Skeletal muscle tissue (tissue), 4 donors: Measurements from ENCODE around the gene KRT84. TPM values are rescaled to one million over a fixed set of nuclear protein-coding genes. Genes with fewer than 3 reads are reported as not detected.

Source experiments
- H3K27ac ChIP-seq: one replicate; pipeline ENCODE4 v1.7.0; 2013; ENCODE audit warnings: mild to moderate bottlenecking, low read depth, low read length, inconsistent platforms
- H3K27me3 ChIP-seq, 3 donors: one replicate each; pipeline ENCODE4 v1.7.0; 2013; ENCODE audit warnings: low read length in 3 of 3; ENCODE audit not compliant: control insufficient read depth in 3 of 3, insufficient read depth in 3 of 3
- H3K36me3 ChIP-seq, 3 donors: one replicate each; pipeline ENCODE4 v1.7.0; 2013; ENCODE audit warnings: low read length in 3 of 3; ENCODE audit not compliant: control insufficient read depth in 3 of 3, insufficient read depth in 3 of 3
- H3K4me1 ChIP-seq, 3 donors: one replicate each; pipeline ENCODE4 v1.7.0; 2013; ENCODE audit warnings: low read length in 3 of 3, mild to moderate bottlenecking in 3 of 3; ENCODE audit not compliant: control insufficient read depth in 3 of 3, insufficient read depth in 3 of 3
- H3K4me3 ChIP-seq, 3 donors: one replicate each; pipeline ENCODE4 v1.7.0; 2013; ENCODE audit warnings: low read length in 3 of 3
- H3K9ac ChIP-seq, 3 donors: one replicate each; pipeline ENCODE4 v1.7.0; 2013; ENCODE audit warnings: low read length in 3 of 3, mild to moderate bottlenecking in 3 of 3, moderate library complexity in 2 of 3, low read depth in 1 of 3
- H3K9me3 ChIP-seq, 3 donors: one replicate each; pipeline ENCODE4 v1.7.0; 2013; ENCODE audit warnings: low read length in 3 of 3; ENCODE audit not compliant: control insufficient read depth in 3 of 3
- total RNA-seq: library from RNA; depleted of rRNA; stranded (reverse); fragments of >200 nt; gene quantifications from one replicate; pipeline ENCODE4 v1.2.3, GENCODE V29; 2014
- donor health status: Osteomylitis.

The KRT84 gene
- total RNA-seq, 1 donor from 2014 or later, result not detected

GRCh38 chr12:52364901-52365489, 20.5 kb downstream of the KRT84 start:
- peaks cover 3 to 27% (median 18%) of the 10 kb centered on the region in 3 donors for H3K27me3 ChIP-seq
- H3K4me3 ChIP-seq, result no peak overlapping the region
- peaks cover 0 to 10% (median 4%) of the 10 kb centered on the region in 3 donors for H3K4me1 ChIP-seq
- no peaks in the 10 kb centered on the region for H3K9me3 ChIP-seq
- no peak overlapping the region for H3K27ac ChIP-seq
- H3K36me3 ChIP-seq, result no peaks in the 10 kb centered on the region
- no peak overlapping the region for H3K9ac ChIP-seq

- H3K27me3 ChIP-seq, result peaks cover 3 to 27% (median 17%) of the 10 kb centered on the region in 3 donors
- no peaks in the 10 kb centered on the region for H3K36me3 ChIP-seq
- H3K27ac ChIP-seq, result no peak overlapping the region
Measured at GRCh38 chr12:52364061-52364460, 21.4 kb downstream of the KRT84 start.

DNA sequence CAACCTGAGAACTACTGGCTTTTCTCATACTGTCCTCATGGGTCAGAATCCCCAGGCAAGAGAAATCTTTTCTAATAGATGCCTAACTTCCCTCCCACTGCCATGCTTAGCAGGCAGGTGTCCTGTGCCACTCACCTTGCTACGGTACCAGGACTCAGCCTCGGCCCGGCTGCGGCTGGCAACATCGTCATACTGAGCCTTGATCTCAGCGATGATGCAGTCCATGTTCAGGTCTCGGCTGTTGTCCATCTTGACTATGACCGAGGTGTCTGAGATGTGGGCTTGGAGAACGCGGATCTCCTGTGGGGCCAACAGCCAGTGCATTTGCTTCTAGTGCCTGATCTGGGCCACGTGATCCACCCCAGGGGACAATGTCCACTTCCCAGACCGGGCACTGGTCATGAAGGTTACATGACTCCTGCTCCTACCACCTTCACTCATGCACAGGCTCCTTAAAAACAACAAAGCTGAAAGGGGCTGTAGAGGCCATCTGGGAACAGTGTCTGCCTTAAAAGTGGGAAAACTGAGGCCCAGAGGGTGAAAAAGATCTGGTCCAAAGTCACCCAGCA, 22.3 kb downstream of the KRT84 start:
- Histone ChIP-seq H3K9me3 (no peaks in the 10 kb centered on the region), H3K4me1 (peaks cover 0 to 10% (median 4%) of the 10 kb centered on the region in 3 donors), H3K36me3 (no peaks in the 10 kb centered on the region), H3K27ac (no peak overlapping the region), H3K4me3 (no peak overlapping the region), H3K9ac (no peak overlapping the region), H3K27me3 (peaks cover 3 to 27% (median 17%) of the 10 kb centered on the region in 3 donors)

More at GRCh38 chr12:52364061-52364460, 21.4 kb downstream of the KRT84 start:
- H3K9me3 ChIP-seq, result no peaks in the 10 kb centered on the region
- H3K4me3 ChIP-seq, result no peak overlapping the region
- H3K9ac ChIP-seq, result no peak overlapping the region
- H3K4me1 ChIP-seq, result peaks cover 0 to 10% (median 4%) of the 10 kb centered on the region in 3 donors

DNA sequence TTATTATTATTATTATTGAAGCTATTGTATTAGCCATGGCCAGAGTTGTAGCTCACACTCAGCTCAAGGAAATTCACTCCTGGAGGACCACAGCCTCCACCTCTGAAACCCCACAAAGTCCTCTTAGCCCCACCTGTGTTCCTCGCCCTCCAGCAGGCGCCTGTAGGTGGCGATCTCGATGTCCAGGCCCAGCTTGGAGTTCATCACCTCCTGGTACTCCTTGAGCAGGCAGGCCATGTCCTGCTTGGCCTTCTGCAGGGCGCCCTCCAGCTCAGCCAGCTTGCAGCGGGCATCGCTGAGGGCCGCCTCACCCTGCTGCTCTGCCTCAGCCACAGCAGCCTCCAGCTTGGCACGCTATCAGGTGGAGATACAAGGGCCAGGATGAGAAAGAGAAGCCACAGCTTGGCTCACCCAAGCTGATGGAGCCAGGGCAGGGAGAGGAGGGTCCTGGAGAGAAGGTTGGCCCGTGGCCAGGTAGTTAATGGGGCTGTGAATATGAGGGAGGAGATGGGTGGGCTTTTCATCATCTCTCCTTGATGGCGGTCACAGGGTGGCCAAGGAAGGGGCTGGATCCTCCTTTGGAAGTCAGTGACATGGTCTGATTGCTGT, 23.2 kb downstream of the KRT84 start:
- no peaks in the 10 kb centered on the region for H3K9me3 ChIP-seq
- H3K27me3 ChIP-seq, result peaks cover 3 to 25% (median 21%) of the 10 kb centered on the region in 3 donors
- no peak overlapping the region for H3K4me3 ChIP-seq
- H3K36me3 ChIP-seq, result no peaks in the 10 kb centered on the region
- H3K4me1 ChIP-seq, result peaks cover 0 to 10% (median 4%) of the 10 kb centered on the region in 3 donors
- H3K27ac ChIP-seq, result no peak overlapping the region
- H3K9ac ChIP-seq, result no peak overlapping the region

DNA sequence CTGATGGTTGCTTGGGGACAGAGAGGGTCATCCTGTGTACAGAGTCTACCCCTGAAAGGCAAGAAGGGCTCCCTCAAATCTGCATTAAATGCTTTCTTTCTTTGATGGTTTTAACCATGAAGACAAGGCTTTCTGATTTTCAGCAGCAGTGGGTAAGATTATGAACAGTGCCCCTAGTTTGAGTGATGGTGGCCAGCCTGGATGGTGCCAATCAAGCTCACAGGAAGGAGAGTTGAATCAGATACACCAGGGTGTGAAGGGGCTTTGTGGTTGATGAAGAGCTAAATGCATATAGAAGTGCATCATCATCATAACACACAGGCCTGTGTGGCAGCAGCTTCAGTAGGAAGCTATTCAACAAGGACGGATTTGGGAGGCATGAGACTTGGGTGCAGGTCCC, 23.9 kb downstream of the KRT84 start:
- Histone ChIP-seq H3K9me3 (no peaks in the 10 kb centered on the region), H3K27me3 (peaks cover 3 to 26% (median 24%) of the 10 kb centered on the region in 3 donors), H3K4me3 (no peak overlapping the region), H3K36me3 (no peaks in the 10 kb centered on the region), H3K4me1 (peaks cover 0 to 10% (median 4%) of the 10 kb centered on the region in 3 donors), H3K9ac (no peak overlapping the region), H3K27ac (no peak overlapping the region)

- H3K9me3 ChIP-seq, result no peaks in the 10 kb centered on the region
- peaks cover 0 to 10% (median 4%) of the 10 kb centered on the region in 3 donors for H3K4me1 ChIP-seq
- H3K27me3 ChIP-seq, result peaks cover 3 to 25% (median 24%) of the 10 kb centered on the region in 3 donors
- H3K9ac ChIP-seq, result no peak overlapping the region
- H3K4me3 ChIP-seq, result no peak overlapping the region
- no peaks in the 10 kb centered on the region for H3K36me3 ChIP-seq
- H3K27ac ChIP-seq, result no peak overlapping the region
Measured at GRCh38 chr12:52360663-52361271, 24.7 kb downstream of the KRT84 start.

DNA sequence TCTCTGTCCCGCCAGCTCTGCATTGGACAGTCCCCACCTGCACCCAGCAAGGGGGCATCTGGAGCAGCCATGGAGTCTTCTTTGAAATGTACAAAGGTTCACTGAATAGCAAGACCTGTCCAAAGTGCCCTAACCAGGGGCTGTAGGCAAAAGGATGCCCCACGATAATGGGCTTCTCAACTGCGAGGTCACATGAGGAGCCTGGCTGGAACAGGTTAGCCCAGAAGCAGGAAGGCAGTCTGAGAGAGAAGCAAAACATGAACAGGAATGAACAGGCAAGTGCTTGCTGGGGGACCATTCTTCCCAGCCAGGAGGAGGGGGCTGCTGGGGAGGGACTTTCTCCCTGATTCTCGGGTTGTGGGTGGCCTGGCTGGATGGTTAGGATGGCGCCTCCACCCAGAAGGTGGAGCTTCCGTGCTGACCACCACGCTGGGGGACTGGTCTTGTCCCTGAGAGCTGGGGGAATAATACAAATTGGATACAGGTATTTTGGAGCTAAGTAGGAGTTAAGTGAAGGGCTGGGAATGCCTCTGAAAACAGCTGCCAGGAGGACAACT, 25.3 kb downstream of the KRT84 start:
- Histone ChIP-seq H3K4me3 (no peak overlapping the region), H3K36me3 (no peaks in the 10 kb centered on the region), H3K4me1 (peaks cover 0 to 10% (median 4%) of the 10 kb centered on the region in 3 donors), H3K27me3 (peaks cover 3 to 27% (median 22%) of the 10 kb centered on the region in 3 donors), H3K9me3 (no peaks in the 10 kb centered on the region), H3K27ac (no peak overlapping the region), H3K9ac (no peak overlapping the region)

DNA sequence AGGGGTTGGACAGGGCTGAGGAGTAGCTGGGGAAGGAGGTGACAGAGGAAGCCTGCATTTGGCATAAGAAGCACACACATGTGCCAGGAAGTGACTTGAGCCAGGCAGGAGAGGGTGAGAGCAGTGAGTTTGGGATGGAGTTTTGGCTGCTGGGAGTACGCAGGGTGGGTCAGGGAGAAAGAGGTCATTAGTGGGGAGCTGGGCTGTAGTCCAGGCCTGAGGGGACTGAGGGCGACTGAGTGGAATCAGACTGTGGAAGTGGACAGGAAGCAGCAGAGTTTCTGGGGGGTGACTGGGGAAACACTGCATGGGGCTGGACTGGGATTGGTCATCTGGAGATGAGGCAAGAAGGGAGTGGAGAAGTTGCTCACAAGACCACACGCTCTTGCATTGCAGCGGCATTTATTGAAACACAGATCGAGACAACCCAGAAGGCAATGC, 25.8 kb downstream of the KRT84 start:
- Histone ChIP-seq H3K4me1 (peaks cover 0 to 10% (median 4%) of the 10 kb centered on the region in 3 donors), H3K27ac (no peak overlapping the region), H3K27me3 (peaks cover 3 to 28% (median 23%) of the 10 kb centered on the region in 3 donors), H3K9me3 (no peaks in the 10 kb centered on the region), H3K36me3 (no peaks in the 10 kb centered on the region), H3K4me3 (no peak overlapping the region), H3K9ac (no peak overlapping the region)

DNA sequence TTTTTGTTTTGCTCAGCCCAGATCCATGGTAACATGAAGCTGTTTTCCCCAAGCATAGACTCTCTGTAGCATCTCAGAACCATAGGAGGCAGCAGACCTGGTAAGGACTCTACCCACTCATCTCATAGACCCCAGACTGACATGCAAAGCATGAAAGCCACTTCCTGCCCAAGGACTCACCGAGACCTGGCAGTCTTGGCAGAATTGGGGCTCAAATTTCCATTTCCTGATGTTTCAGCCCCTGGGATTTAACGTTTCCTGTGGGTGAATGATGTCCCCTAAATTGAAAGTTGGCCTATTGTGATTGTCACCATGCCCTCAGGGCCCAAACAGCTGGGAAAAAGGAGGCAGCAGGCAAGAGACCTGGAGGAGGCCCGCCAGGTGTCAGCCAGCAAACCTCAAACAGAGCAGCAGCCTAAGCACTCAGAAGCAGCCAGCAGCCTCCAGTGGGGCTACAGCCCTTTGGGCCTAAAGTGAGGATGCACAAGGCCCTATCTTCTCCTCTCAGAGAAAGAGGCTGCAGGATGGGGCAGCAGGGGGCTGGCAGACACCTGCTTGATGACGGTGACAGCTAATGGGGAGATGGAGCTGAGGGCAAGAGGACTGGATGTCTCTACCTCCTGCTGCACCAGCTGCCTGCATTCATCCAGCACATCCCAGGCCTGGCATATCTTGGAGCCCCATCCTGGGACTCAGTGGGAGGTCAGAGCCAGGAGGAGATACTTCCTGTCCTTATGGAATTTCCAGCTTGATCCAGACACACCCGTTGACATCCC, 26.7 kb downstream of the KRT84 start:
- peaks cover 0 to 27% (median 17%) of the 10 kb centered on the region in 3 donors for H3K27me3 ChIP-seq
- peaks cover 0 to 10% (median 4%) of the 10 kb centered on the region in 3 donors for H3K4me1 ChIP-seq
- no peaks in the 10 kb centered on the region for H3K9me3 ChIP-seq
- no peaks in the 10 kb centered on the region for H3K36me3 ChIP-seq
- no peak overlapping the region for H3K4me3 ChIP-seq
- H3K9ac ChIP-seq, result no peak overlapping the region
- no peak overlapping the region for H3K27ac ChIP-seq
